Keratinocyte (primary cell): ENCODE results near the gene CCDC201.
"Not testable (repeated sequence)": the region's sequence is repeated elsewhere in the genome, so short reads cannot be mapped to it uniquely, and the experiment has no call there.

ENCODE experiments used
- EZH2 ChIP-seq: IDR thresholded peaks from one replicate; pipeline ENCODE4 v1.6.1; 2012; ENCODE audit warnings: inconsistent platforms, mild to moderate bottlenecking, low read length, moderate library complexity
- TF ChIP-seq, protein P1 (sequence below), 3 experiments: IDR thresholded peaks in 1 of 3; conservative IDR thresholded peaks in 1 of 3; optimal IDR thresholded peaks in 1 of 3; 2 replicates in 2 of 3; 3 replicates in 1 of 3; pipeline versions ENCODE3 to v1.5.1; 2011; ENCODE audit warnings: low read length in 3 of 3, mild to moderate bottlenecking in 3 of 3, moderate library complexity in 2 of 3, control low read depth in 1 of 3, inconsistent platforms in 1 of 3; ENCODE audit not compliant: insufficient read depth in 2 of 3; ENCODE audit errors: extremely low read depth in 1 of 3

DNA sequence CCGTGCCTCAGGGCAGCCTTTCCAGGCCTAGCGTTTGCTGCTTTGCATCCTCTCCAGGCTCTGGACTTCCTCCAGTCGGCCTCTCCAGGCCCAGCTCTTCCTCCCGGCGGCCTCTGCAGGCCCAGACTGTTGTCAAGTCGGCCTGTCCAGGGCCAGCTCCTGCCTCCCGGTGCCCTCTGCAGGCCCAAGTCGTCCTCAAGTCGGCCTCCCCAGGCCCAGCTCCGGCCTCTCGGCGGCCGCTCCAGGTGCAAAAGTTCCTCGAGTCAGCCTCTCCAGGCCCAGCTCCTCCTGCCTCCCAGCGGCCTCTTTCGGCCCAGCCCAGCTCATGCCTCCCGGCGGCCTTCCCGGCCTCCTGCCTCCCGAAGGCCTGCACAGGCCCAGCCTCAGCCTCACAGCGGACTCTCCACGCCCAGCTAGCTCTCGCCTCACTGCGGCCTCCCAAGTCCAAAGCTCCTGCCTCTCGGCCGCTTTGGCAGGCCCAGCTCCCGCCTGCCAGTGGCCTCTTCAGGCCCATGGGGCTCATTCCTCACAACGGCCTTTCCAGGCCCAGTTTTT, 62.4 kb downstream of the CCDC201 start:
- TF ChIP-seq, protein P1, sequence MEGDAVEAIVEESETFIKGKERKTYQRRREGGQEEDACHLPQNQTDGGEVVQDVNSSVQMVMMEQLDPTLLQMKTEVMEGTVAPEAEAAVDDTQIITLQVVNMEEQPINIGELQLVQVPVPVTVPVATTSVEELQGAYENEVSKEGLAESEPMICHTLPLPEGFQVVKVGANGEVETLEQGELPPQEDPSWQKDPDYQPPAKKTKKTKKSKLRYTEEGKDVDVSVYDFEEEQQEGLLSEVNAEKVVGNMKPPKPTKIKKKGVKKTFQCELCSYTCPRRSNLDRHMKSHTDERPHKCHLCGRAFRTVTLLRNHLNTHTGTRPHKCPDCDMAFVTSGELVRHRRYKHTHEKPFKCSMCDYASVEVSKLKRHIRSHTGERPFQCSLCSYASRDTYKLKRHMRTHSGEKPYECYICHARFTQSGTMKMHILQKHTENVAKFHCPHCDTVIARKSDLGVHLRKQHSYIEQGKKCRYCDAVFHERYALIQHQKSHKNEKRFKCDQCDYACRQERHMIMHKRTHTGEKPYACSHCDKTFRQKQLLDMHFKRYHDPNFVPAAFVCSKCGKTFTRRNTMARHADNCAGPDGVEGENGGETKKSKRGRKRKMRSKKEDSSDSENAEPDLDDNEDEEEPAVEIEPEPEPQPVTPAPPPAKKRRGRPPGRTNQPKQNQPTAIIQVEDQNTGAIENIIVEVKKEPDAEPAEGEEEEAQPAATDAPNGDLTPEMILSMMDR (optimal IDR thresholded peaks at IDR 0.05 in 1 of 3, IDR thresholded peaks at IDR 0.05 in 1 of 3, conservative IDR thresholded peaks at IDR 0.05 in 1 of 3; ENCODE audit: extremely low read depth in 1 of 3, insufficient read depth in 2 of 3, low read length in 3 of 3) = not testable (repeated sequence)
- not testable (repeated sequence) for TF ChIP-seq EZH2
